HUES64 (cell line): ENCODE results near the gene FRY.

Experiments
- H3K27ac ChIP-seq: 2 replicates; pipeline ENCODE4 v1.7.0; 2013; ENCODE audit warnings: low read depth, low read length, inconsistent platforms
- H3K27me3 ChIP-seq: 2 replicates; pipeline ENCODE4 v1.6.1; 2013; ENCODE audit warnings: mild to moderate bottlenecking, low read length; ENCODE audit not compliant: insufficient read depth
- H3K36me3 ChIP-seq: 2 replicates; pipeline ENCODE4 v1.6.1; 2013; ENCODE audit warnings: mild to moderate bottlenecking, low read length; ENCODE audit not compliant: insufficient read depth
- H3K4me1 ChIP-seq: 2 replicates; pipeline ENCODE4 v1.6.1; 2013; ENCODE audit warnings: mild to moderate bottlenecking, low read length, moderate library complexity; ENCODE audit not compliant: insufficient read depth
- H3K4me3 ChIP-seq: 2 replicates; pipeline ENCODE4 v1.5.1; 2013; ENCODE audit warnings: mild to moderate bottlenecking, low read length, moderate library complexity
- H3K9ac ChIP-seq: 2 replicates; pipeline ENCODE4 v1.6.1; 2013; ENCODE audit warnings: mild to moderate bottlenecking, low read depth, low read length
- H3K9me3 ChIP-seq: 2 replicates; pipeline ENCODE4 v1.6.1; 2013; ENCODE audit warnings: low read depth, low read length; ENCODE audit not compliant: insufficient read depth
- WGBS: fragments of 150-250, 120-280 bp; methylation state at CpG from one replicate; pipeline ENCODE4 v1.1.7; 2013; ENCODE audit warnings: missing lambda C conversion rate; 5-methylcytosine and 5-hydroxymethylcytosine counted together

FRY gene

GRCh38 chr13:32174366-32174765 is 142.8 kb downstream of the FRY start:
- H3K36me3 ChIP-seq: peaks cover 2% of the 10 kb centered on the region; the same call in 1 of the 2 replicates
- H3K9me3 ChIP-seq: no peaks in the 10 kb centered on the region
- H3K9ac ChIP-seq: no peak overlapping the region
- WGBS: 89% methylated on average over 1 of the region's 1 CpG
- H3K27me3 ChIP-seq: no peaks in the 10 kb centered on the region
- no peaks in the 10 kb centered on the region for H3K4me1 ChIP-seq
- H3K4me3 ChIP-seq: no peak overlapping the region
- H3K27ac ChIP-seq: no peak overlapping the region

- Histone ChIP-seq H3K9me3 (no peaks in the 10 kb centered on the region), H3K27ac (no peak overlapping the region), H3K4me1 (no peaks in the 10 kb centered on the region), H3K9ac (no peak overlapping the region), H3K27me3 (no peaks in the 10 kb centered on the region), H3K4me3 (no peak overlapping the region), H3K36me3 (peaks cover 2% of the 10 kb centered on the region; the same call in 1 of the 2 replicates)
- 94% methylated on average over 6 of the region's 6 CpGs for WGBS
These were observed 143.7 kb downstream of the FRY start for GRCh38 chr13:32175307-32175706.

GRCh38 chr13:32175943-32176342 is 144.4 kb downstream of the FRY start:
- Histone ChIP-seq H3K9me3 (no peaks in the 10 kb centered on the region), H3K4me1 (no peaks in the 10 kb centered on the region), H3K36me3 (peaks cover 2% of the 10 kb centered on the region; the same call in 1 of the 2 replicates), H3K9ac (no peak overlapping the region), H3K4me3 (no peak overlapping the region), H3K27ac (no peak overlapping the region), H3K27me3 (no peaks in the 10 kb centered on the region)
- 87% methylated on average over 2 of the region's 2 CpGs for WGBS

- no peaks in the 10 kb centered on the region for H3K4me1 ChIP-seq
- 100% methylated on average over 1 of the region's 1 CpG for WGBS
- H3K9me3 ChIP-seq: no peaks in the 10 kb centered on the region
- no peaks in the 10 kb centered on the region for H3K27me3 ChIP-seq
- no peak overlapping the region for H3K9ac ChIP-seq
- H3K36me3 ChIP-seq: peaks cover 2% of the 10 kb centered on the region; the same call in 1 of the 2 replicates
- H3K27ac ChIP-seq: no peak overlapping the region
- no peak overlapping the region for H3K4me3 ChIP-seq
These were observed 145.1 kb downstream of the FRY start for GRCh38 chr13:32176696-32177095.

- Histone ChIP-seq H3K9me3 (no peaks in the 10 kb centered on the region), H3K4me3 (no peak overlapping the region), H3K9ac (no peak overlapping the region), H3K27me3 (no peaks in the 10 kb centered on the region), H3K4me1 (no peaks in the 10 kb centered on the region), H3K27ac (no peak overlapping the region), H3K36me3 (peaks cover 2% of the 10 kb centered on the region; the same call in 1 of the 2 replicates)
- 99% methylated on average over 5 of the region's 5 CpGs for WGBS
These were observed 147.2 kb downstream of the FRY start for GRCh38 chr13:32178763-32179162.

- no peaks in the 10 kb centered on the region for H3K4me1 ChIP-seq
- H3K27ac ChIP-seq: no peak overlapping the region
- no peak overlapping the region for H3K4me3 ChIP-seq
- 90% methylated on average over 2 of the region's 2 CpGs for WGBS
- no peak overlapping the region for H3K9ac ChIP-seq
- peaks cover 2% of the 10 kb centered on the region; the same call in 1 of the 2 replicates for H3K36me3 ChIP-seq
- H3K9me3 ChIP-seq: no peaks in the 10 kb centered on the region
- no peaks in the 10 kb centered on the region for H3K27me3 ChIP-seq
These were observed 148.1 kb downstream of the FRY start for GRCh38 chr13:32179708-32180107.

- Histone ChIP-seq H3K4me1 (peaks cover 5% of the 10 kb centered on the region; the same call in 1 of the 2 replicates), H3K27me3 (no peaks in the 10 kb centered on the region), H3K36me3 (peaks cover 4% of the 10 kb centered on the region; the same call in 1 of the 2 replicates), H3K9ac (no peak overlapping the region), H3K9me3 (no peaks in the 10 kb centered on the region), H3K4me3 (no peak overlapping the region), H3K27ac (no peak overlapping the region)
- no CpG with 5 or more reads among the region's 2 CpGs for WGBS
These were observed 156.1 kb downstream of the FRY start for GRCh38 chr13:32187651-32188050.

GRCh38 chr13:32191452-32191998 is 160.0 kb downstream of the FRY start:
- H3K4me1 ChIP-seq: peaks cover 5% of the 10 kb centered on the region; the same call in 1 of the 2 replicates
- no peaks in the 10 kb centered on the region for H3K27me3 ChIP-seq
- H3K27ac ChIP-seq: no peak overlapping the region; the same call in 1 of the 2 replicates
- WGBS: 95% methylated on average over 1 of the region's 2 CpGs
- H3K4me3 ChIP-seq: no peak overlapping the region
- H3K9me3 ChIP-seq: no peaks in the 10 kb centered on the region
- no peak overlapping the region for H3K9ac ChIP-seq
- peaks cover 4% of the 10 kb centered on the region; the same call in 1 of the 2 replicates for H3K36me3 ChIP-seq

GRCh38 chr13:32195713-32196112 is 164.1 kb downstream of the FRY start:
- H3K36me3 ChIP-seq: no peaks in the 10 kb centered on the region
- H3K4me3 ChIP-seq: no peak overlapping the region
- H3K4me1 ChIP-seq: peaks cover 5% of the 10 kb centered on the region; the same call in 1 of the 2 replicates
- no peaks in the 10 kb centered on the region for H3K27me3 ChIP-seq
- H3K9ac ChIP-seq: no peak overlapping the region
- H3K9me3 ChIP-seq: no peaks in the 10 kb centered on the region
- no peak overlapping the region for H3K27ac ChIP-seq

- no peak overlapping the region for H3K4me3 ChIP-seq
- no peak overlapping the region for H3K27ac ChIP-seq
- WGBS: 95% methylated on average over 1 of the region's 1 CpG
- no peaks in the 10 kb centered on the region for H3K27me3 ChIP-seq
- H3K4me1 ChIP-seq: no peaks in the 10 kb centered on the region
- H3K9ac ChIP-seq: no peak overlapping the region
- no peaks in the 10 kb centered on the region for H3K36me3 ChIP-seq
- H3K9me3 ChIP-seq: no peaks in the 10 kb centered on the region
These were observed 167.6 kb downstream of the FRY start for GRCh38 chr13:32199168-32199567.

GRCh38 chr13:32200741-32201140 is 169.2 kb downstream of the FRY start:
- 91% methylated on average over 2 of the region's 2 CpGs for WGBS
- H3K4me3 ChIP-seq: no peak overlapping the region
- no peaks in the 10 kb centered on the region for H3K27me3 ChIP-seq
- no peak overlapping the region for H3K9ac ChIP-seq
- peaks cover under 1% of the 10 kb centered on the region; the same call in 1 of the 2 replicates for H3K4me1 ChIP-seq
- no peaks in the 10 kb centered on the region for H3K36me3 ChIP-seq
- H3K9me3 ChIP-seq: no peaks in the 10 kb centered on the region
- no peak overlapping the region for H3K27ac ChIP-seq

GRCh38 chr13:32201809-32202208 is 170.2 kb downstream of the FRY start:
- Histone ChIP-seq H3K4me1 (peaks cover 6% of the 10 kb centered on the region; the same call in 1 of the 2 replicates), H3K9ac (no peak overlapping the region), H3K27ac (no peak overlapping the region), H3K4me3 (no peak overlapping the region), H3K27me3 (no peaks in the 10 kb centered on the region), H3K9me3 (no peaks in the 10 kb centered on the region), H3K36me3 (no peaks in the 10 kb centered on the region)
- WGBS: 96% methylated on average over 4 of the region's 4 CpGs
